HG02623 (cell line): ENCODE results near the gene MEGF6.

Experiments
- ATAC-seq: cut with Tn5 transposase; IDR thresholded peaks from one replicate; pipeline ENCODE4 v1.9.1; 2021; ENCODE audit warnings: moderate library complexity; ENCODE audit not compliant: unreplicated experiment

MEGF6 gene

DNA sequence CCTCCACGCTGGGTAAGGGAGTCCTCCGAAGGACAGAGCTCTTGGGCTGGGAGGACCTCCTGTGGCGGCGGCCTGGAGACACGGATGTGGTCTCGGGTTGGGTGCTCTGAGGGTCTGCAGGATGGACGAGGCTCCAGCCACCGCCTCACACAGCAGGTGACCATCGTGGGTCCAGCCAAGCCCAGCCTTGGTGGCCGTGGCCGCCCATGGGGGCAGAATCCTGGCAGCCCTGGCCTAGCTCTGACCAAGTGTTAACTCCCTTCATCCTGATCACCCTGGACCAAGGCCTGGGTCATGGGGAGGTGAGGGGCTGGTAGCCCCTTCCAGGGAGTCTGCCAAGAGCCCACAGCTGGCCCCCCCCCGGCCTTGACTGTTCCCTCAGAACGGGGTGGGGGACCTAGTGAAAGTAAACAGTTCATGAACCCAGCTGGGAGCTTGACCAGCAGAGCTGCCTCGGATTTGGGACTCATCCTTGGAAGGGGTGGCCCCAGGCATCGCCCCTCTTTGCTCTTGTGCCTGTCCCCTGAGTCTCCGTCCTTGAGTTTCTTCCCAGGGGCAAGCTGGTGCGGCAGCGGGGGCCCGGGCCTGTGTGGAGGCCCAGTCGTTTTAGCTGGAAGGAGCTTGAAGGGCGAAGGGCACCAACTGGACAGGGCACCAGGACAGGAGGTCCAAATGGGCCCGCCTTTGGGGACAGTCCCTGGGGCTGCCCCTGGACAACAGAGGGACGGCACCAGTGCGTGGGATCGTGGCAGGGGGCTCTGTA lies 139.0 kb downstream of the MEGF6 start:
- no peak for ATAC-seq

DNA sequence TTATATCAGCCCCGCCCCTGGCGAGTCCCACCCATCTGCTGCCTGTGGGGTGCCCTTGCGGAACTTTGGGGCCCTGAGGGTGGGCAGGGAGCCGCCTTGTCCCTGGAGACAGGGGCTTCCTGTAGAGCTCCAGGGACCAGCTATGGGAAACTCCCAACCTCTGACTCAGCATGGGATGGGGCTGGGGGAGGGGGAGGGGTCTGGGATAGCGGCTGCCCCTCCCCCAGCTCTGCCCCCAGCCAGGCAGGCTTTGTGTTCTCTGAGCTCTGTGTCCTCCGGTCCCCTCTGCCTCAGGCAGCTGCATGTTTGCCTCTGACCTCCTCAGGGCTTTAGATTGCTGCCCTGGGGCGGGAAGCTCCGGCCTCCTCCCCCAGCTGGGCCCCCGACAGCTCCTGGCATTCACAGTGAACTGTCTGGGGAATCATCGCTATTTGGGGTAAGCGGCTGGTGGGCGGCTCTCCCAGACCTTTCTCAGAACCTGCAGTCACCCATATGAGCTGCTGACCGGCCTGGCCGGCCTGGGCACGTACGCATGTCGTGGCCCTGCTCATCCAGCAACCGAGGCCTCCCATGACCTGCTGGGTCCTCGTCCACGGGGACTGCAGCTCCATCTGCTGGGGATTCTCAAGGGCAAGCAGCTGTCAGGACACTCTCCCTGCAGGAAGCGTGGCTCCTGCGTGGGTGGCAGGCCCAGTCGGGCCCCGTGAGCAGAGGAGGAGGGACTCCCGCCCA lies 139.8 kb downstream of the MEGF6 start:
- no peak for ATAC-seq

DNA sequence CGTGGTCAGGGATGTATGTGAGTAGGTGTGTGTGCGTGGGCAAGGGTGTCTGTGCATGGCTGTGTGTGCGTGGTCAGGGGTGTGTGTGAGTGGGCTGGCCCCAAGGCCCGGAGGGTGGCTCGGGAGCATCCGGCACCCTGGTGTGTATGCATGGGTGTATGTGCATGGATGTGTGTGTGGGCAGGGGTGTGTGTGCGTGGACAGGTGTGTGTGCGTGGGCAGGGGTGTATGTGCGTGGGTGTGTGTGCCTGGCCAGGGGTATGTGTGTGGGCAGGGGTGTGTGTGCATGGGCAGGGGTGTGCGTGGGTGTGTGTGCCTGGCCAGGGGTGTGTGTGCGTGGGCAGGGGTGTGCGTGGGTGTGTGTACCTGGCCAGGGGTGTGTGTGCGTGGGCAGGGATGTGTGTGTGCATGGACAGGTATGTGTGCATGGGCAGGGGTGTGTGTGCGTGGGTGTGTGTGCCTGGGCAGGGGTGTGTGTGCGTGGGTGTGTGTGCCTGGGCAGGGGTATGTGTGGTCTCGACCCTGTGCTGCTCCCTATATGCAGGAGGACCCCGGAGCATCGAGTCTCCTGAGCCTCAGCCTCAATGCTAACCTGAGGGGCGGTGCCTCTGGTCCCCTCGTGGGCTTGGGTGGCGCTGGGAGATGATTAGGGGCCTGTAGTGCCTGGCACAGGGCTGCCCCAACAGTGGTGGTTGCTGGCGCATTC lies 140.5 kb downstream of the MEGF6 start:
- no peak for ATAC-seq

DNA sequence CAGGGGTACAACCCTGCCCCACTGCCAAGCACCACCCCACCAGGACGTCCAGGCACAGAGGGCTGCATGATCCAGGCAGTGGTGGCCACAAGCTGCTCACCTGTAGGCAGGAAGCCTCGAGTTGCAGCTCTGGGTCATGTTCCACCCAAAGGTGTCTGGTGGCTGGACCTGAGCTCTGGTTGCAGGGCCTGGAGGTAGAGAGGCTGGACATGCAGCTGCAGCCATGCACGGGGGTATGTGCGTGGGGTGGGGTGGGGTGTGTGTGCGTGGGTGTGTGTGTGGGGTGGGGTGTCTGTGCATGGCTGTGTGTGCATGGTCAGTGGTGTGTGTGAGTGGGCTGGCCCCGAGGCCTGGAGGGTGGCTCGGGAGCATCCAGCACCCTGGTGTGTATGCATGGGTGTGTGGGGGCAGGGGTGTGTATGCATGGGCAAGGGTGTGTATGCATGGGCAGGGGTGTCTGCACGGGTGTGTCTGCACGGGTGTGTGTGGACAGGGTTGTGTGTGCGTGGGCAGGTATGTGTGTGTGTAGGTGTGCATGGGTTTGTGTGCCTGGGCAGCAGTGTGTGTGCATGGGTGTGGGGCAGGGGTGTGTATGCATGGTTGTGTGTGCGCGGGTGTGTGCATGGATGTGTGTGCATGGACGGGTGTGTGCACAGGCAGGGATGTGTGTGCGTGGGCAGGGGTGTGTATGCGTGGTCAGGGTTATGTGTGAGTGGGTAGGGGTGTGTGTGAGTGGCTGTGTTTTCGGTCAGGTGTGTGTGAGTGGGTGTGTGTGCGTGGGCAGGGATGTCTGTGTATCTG lies 141.3 kb downstream of the MEGF6 start:
- ATAC-seq, result no peak

DNA sequence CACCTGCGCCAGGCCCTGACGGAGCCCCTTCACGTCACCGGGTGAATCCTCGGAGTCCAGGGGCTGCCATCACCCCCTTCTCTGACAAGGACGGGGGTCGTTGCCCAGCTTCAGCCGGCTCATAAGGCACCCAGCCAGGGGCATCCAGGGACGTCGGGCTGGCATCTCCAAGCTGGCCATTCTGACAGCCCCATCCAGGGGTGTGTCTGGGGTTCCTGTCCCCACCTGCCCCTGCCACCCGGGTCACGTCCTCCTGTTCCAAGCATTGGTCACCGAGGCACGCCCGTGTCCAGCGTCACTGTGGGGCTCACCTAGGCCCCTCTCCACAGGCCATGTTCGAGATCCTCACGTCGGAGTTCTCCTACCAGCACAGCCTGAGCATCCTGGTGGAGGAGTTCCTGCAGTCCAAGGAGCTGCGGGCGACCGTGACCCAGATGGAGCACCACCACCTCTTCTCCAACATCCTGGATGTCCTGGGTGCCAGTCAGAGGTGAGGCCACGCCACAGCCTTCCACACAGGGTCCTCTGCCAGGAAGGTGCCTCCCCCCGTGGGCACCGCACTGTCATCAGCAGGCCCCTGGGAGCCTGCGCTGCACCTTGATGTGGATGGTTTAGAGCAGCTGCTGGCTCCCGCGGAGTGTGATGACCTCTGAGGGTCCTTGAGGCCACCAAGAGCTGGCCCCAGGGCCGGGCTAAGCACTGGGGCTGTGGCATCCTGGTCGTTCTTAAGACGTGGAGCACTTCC lies 142.0 kb downstream of the MEGF6 start:
- no peak for ATAC-seq

DNA sequence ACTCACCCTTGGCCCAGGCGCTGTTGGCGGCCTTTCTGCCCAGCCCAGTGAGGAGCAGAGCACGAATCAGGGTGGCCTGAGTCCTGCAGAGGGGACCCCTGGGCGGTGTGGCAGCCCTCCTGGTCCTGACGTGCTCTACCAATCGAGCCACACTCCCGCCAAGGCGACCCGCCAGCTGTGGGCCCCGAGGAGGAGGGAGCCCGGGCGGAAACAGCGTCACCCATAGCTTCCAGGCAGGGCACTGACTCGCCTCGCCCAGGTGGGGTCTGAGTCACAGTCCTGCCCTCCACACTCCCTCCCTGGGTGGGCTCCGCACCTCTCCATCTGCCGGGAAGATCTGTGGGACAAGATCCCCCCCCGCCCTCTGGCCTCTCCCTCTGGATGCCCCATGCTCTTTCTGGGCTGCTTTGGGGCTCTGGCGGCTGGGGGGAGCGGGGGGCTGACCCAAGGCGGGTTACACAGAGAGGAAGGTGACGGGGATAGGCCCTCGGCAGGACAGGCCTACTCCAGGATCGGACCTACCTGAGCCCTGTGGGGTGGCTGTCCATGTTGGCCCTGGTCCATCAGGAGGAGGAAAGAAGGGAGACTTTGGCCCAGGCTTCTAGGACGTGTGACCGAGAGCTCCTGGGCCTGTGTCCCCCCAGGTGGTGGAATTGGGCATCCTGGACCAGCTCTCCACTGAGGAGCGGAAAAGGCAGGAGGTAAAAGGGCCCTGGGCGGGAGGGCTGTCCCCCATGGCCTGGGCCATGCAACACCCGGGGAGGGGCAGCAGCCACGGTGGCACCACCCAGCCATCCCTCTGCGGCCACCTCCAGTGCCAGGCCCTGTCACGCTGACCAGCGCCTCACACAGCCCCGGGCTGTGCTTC lies 142.8 kb downstream of the MEGF6 start:
- no peak for ATAC-seq

DNA sequence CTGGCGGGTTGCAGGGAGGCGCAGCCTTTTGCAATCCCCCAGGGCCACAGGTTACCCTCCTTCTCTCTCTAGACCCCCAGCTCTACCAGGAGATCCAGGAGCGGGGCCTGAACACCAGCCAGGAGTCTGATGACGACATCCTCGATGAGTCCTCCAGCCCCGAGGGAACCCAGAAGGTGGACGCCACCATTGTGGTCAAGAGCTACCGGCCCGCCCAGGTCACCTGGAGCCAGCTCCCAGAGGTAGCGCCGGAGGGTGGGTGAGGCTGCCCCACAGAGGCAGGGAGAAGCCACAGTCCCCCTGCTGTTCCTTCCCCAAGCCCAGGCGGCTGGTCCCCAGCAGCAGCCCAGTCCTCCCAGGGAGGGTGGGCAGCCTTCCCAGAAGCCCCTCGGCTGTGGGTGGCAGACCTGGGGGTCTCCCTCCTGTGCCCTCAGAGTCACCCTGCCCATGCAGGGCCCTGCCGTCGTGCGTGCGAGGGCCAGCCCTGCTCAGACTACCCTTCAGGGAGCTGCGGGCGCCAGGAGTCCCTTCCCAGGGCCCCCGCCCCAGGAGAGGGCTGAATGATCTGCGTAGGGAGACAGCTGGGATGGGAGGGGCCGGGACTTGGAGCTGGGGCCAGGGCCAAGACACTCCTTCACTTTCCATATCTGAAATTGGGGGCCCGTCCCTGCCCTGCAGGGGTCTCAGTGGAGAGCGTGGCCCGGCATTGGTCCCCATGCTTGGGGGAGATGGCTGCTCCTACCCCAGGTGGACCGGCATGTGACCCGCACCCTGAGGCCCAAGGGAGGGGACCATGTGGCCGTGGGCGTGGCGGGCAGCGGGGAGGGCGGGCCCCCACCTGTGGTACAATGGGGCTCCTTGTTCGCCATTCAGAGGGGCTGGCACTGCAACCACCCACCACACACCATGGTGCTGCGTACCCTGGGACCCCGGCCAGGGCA lies 143.9 kb downstream of the MEGF6 start:
- ATAC-seq, result no peak

DNA sequence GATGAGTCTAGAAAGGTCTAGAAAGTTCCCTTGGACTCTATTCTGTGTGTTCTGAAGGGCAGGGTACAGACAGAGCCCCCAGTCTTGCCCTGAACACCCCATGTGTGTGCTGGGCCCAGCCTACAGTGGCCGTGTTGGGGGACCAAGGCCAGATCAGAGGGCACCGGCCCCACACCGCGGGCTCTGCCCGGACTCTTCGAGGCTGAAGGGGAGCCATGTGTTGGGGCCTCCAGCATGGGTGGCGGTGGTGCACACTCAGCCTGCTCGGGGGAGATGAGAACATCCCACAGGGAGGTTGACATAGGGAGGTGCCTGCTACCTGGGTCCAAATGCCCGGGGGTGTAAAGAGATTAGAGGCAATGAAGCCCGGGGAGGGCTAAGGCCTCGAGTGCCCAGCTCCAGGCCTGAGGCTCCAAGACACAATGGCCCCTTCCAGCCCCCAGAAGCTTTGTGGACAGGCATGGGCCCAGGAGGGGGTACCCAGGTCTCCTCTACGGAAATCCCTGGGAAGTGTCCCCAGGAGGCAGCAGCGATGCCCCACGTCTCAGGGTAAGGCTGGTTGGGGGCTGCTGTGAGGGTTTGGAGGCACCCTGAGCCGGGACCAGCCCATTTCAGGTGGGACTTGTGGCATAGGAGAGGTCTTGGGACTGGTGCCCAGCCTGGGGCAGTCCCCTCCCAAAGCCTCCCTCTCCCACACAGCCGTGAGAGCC lies 144.8 kb downstream of the MEGF6 start:
- ATAC-seq, result no peak

DNA sequence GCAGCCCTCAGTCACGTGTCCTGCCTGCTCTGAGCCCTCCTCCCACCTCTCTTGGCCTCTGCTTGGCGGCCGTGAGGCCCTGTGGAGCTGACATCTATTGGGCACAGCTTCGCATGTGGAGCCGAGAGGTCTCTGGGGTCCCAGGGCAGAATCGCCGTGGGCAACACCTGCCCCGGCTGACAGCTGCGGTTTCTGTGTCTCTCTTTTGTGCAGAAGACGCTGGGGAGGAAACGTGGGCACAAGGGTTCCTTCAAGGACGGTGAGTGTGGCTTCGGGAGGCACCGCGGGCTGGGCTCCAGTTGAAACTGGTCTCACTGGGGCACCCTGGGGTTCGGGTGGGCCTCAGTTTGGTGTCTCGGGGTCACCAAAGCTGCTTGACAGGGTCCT lies 145.4 kb downstream of the MEGF6 start:
- ATAC-seq, result no peak

DNA sequence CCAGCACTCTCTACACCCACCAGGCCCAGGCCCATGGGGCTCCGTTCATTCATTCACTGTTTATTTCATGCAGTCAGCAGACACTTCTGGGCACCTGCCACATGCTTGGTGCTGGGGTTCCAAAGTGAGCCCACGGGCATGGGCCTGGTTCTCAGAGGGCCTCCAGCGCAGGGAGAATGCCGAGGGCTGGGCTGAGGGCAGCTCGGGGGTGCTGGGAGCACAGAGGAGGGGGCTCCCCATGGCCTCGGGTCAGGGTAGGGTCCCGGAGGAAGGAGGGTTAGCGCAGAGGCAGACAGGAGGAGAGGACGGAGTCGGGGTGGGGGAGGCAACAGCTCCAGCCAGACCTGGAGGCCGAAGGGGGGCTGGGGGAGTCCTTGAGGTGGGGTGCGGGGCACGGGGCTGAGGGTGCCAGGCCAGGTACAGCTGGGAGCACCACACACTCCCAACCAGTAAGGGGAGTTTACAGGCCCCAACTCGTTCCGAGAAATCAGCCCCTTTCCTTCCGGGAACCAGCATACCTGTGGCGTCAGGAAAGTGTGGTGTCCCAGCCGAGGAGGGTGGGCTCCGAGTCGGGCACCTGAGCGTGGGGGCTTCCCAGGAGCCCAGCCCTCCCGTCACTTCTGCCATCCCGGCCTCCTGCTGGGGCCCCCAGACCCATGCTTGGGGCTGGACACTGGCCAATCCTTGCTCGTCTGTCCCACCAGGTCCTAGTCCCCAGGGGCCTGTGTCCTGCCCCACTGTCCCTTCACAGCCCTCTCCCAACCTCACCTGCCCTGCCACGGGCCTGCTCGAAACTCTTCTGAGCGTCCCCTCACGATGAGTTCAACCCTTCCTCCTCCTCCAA lies 146.0 kb downstream of the MEGF6 start:
- ATAC-seq, result no peak

DNA sequence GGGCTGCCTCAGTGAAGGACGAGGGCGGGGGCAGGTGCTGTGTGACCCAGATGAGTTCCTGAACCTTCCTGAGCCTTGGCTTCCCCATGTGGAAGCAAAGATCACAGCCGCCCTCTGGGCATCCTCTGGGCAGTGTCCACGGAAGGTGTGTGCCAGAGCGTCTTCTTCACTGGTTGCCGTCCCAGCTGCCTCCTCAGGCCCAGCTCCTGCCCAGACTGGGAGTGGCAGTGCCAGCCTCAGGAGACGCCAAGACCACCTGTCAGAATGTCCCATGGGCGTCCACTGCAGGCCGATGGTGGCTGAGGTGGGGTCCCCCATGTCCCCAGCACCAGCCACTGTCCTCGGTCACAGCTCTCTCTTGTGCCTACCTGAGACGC lies 146.7 kb downstream of the MEGF6 start:
- no peak for ATAC-seq

DNA sequence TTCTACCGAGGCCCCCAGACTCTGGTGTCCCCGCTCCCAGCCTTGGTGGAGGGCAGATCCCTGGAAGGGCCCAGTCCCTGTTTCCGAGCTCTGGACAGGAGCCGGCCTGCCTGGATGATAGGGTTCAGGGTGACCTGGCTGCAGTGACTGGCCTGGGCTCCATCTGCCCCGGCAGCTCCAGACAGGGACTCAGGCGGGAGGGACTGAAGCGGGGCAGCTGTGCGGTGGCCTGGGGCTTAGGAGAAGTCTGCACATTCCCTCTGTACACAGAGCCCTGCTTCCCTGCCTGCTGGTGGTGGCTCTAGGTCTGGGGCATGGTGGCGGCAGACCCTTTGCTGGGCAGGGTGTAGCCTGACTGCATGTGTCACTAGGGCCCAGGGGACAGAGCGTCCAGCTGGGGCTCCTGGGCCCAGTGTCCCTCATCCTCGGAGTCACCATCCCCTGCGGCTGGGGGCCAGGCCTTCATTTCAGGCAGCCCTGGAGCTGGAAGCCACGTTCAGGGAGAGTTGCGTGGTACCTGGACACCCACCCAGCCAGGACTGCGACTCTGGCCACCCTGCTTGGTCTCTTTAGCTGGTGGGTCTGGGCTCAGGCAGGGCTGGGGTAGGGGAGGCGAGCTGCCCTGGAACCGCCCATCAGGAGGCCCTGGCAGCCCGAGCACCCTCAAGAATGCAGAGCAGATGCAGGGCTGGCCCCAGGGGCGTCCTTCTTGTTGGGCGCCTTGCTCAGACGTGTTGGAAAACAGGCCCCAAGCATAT lies 147.2 kb downstream of the MEGF6 start:
- ATAC-seq, result no peak

DNA sequence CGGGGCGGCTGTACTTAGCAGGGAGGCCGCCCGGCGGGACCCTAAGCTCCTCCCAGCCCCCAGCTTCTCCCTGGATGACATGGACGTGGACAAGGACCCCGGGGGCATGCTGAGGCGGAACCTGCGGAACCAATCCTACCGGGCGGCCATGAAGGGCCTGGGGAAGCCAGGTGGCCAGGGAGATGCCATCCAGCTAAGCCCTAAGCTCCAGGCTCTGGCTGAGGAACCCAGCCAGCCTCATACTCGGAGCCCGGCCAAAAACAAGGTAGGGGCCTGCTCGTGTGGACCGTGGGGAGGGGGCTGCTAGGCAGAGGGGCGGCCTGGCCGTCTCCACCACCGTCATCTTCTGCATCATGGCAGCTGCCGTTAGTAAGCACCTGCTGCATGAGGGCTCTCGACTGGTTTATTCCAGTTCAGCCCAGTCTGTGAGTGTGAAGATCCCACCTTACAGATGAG lies 147.9 kb downstream of the MEGF6 start:
- no peak for ATAC-seq

DNA sequence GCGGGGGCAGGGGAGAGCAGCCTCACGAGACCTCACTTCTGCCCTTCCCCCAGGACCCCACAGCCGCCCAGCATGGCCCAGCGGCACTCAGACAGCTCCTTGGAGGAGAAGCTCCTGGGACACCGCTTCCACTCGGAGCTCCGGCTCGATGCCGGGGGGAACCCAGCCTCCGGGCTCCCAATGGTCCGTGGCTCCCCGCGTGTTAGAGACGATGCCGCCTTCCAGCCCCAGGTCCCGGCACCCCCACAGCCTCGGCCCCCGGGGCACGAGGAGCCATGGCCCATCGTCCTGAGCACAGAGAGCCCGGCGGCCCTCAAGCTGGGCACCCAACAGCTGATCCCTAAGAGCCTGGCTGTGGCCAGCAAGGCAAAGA lies 148.3 kb downstream of the MEGF6 start:
- ATAC-seq, result no peak

DNA sequence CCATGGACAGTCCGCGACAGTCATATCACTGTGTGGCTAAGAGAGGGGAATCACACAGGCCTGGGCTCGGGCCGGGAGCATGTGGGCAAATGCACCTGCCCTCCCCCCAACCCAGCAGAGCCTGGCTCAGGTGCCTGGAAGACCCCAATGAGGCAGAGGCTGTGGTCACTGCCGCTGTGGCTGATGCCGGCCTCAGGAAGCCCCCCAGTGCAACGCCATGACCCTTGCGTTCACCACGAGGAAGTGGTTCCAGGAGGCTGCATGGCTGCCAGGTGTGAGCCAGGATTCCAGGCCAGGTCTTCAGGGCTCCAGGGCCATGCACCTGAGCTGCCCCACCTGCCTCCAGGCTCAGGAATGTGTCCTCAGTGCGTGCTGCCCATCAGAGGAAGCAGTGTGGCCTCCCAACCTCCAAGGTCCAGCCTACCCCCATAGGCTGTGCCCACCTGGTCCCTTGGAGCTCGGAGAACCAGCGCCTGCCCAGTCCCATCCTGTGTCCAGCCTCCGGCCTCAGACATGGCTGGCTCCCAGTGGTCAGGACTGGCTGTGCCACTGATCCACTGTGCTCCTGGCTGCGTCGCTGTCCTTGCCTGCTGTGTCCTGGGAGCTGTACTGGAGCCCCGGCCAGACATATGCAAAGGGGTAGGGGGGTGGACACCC lies 148.8 kb downstream of the MEGF6 start:
- no peak for ATAC-seq

DNA sequence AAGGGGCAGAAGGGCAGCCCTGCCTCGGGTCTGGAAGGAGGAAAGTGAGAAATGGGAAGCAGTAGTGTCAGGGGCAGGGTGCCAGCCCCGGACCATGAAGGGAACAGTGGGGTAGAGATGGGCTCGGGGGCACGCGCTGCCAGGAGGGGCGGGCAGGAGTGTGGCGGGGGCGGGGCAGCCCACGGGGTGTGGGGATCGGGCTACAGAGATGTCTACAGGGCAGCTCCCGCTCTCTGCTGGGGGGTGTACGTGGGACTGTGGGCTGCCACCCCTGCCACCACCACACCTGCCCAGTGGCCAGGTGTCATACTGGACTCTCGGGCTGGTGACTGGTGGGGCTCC lies 149.4 kb downstream of the MEGF6 start:
- no peak for ATAC-seq
